Smooth muscle cell (in vitro differentiated cells): ENCODE measurements around the gene ARHGAP42. TPM values are rescaled to one million over a fixed set of nuclear protein-coding genes. Genes with fewer than 3 reads are reported as not detected.

Experiments used
- DNase-seq: peaks from one replicate; lab custom pipeline; 2025; ENCODE audit not compliant: unreplicated experiment; lab: John Stamatoyannopoulos, UW
- H2AFZ ChIP-seq: fragments of 200-600 bp; sonication (generic); 2 replicates; pipeline ENCODE4 v1.6.0; 2016; ENCODE audit warnings: antibody characterized with exemption, low read depth, mild to moderate bottlenecking
- H3F3A ChIP-seq: fragments of 200-600 bp; sonication (generic); 2 replicates; pipeline ENCODE4 v1.6.0; 2017; ENCODE audit warnings: antibody characterized with exemption, low read depth
- H3K27ac ChIP-seq: fragments of 200-600 bp; sonication (generic); 2 replicates; pipeline ENCODE4 v1.5.1; 2016; ENCODE audit warnings: low read depth, mild to moderate bottlenecking
- H3K27me3 ChIP-seq: fragments of 200-600 bp; sonication (generic); 2 replicates; pipeline ENCODE4 v1.6.1; 2016; ENCODE audit warnings: low read depth, mild to moderate bottlenecking
- H3K36me3 ChIP-seq: fragments of 200-600 bp; sonication (generic); 2 replicates; pipeline ENCODE4 v1.5.1; 2016; ENCODE audit warnings: low read depth
- H3K4me1 ChIP-seq: fragments of 200-600 bp; sonication (generic); 2 replicates; pipeline ENCODE4 v1.5.1; 2016; ENCODE audit warnings: low read depth
- H3K4me2 ChIP-seq: fragments of 200-600 bp; sonication (generic); 2 replicates; pipeline ENCODE4 v1.6.0; 2016; ENCODE audit warnings: mild to moderate bottlenecking
- H3K4me3 ChIP-seq: fragments of 200-600 bp; sonication (generic); 2 replicates; pipeline ENCODE4 v1.5.1; 2016; ENCODE audit warnings: mild to moderate bottlenecking
- H3K79me2 ChIP-seq: fragments of 200-600 bp; sonication (generic); 2 replicates; pipeline ENCODE4 v1.6.0; 2016; ENCODE audit warnings: low read depth, mild to moderate bottlenecking
- H3K9ac ChIP-seq: fragments of 200-600 bp; sonication (generic); 2 replicates; pipeline ENCODE4 v1.6.0; 2016; ENCODE audit warnings: low read depth
- H3K9me3 ChIP-seq: fragments of 200-600 bp; sonication (generic); replicated peaks from 2 replicates; pipeline ENCODE4 v1.5.1; 2016; ENCODE audit warnings: low read depth
- H4K20me1 ChIP-seq: fragments of 200-600 bp; sonication (generic); 2 replicates; pipeline ENCODE4 v1.6.0; 2016; ENCODE audit warnings: low read depth
- WGBS: methylation state at CpG from one replicate; pipeline ENCODE4 v1.1.7; 2016; ENCODE audit warnings: low lambda C conversion rate; 5-methylcytosine and 5-hydroxymethylcytosine counted together
- polyA plus RNA-seq: library from polyadenylated mRNA; unstranded; fragments of >200 nt; fragmentation: Nextera tagmentation; extraction: Ambion mirVana; gene quantifications from 2 replicates; pipeline ENCODE4 v1.2.1, GENCODE V29; 2016
- total RNA-seq: library from RNA; depleted of rRNA; stranded (reverse); fragments of >200 nt; gene quantifications from 2 replicates; pipeline ENCODE4 v1.2.3, GENCODE V29; 2014
- TF ChIP-seq, protein P1 (sequence below): fragments of 200-600 bp; sonication (generic); IDR thresholded peaks from 2 replicates; pipeline ENCODE4 v1.5.1; 2017; ENCODE audit warnings: borderline replicate concordance, mild to moderate bottlenecking, antibody characterized with exemption; ENCODE audit not compliant: insufficient read depth, poor library complexity, severe bottlenecking

ARHGAP42 gene
- total and polyA plus RNA-seq, 2 experiments from 2014 or later: 12.2 to 53.4 TPM

DNA sequence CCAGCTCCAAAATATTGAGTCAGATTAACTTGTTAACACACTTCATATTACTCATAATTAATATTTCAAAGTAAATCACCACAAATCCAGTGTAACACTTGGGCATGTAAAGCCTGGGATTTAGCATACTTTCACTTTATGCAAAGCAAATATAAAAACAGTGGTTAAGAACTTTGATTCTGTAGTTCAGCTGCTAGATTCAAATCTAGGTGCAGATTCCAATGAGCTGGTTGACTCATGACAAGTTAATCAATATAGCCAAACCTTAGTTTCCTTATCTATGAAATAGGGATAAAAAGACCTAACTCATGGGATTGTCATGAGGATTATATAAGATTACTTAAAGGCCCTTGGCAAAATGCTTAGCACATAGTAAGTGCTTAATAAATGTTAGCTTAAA is 45.9 kb downstream of the ARHGAP42 start:
- no peak overlapping the region for H3K4me3 ChIP-seq
- no peaks in the 10 kb centered on the region for H3K9me3 ChIP-seq
- H3K4me1 ChIP-seq: peaks cover 38% of the 10 kb centered on the region
- TF ChIP-seq, protein P1, sequence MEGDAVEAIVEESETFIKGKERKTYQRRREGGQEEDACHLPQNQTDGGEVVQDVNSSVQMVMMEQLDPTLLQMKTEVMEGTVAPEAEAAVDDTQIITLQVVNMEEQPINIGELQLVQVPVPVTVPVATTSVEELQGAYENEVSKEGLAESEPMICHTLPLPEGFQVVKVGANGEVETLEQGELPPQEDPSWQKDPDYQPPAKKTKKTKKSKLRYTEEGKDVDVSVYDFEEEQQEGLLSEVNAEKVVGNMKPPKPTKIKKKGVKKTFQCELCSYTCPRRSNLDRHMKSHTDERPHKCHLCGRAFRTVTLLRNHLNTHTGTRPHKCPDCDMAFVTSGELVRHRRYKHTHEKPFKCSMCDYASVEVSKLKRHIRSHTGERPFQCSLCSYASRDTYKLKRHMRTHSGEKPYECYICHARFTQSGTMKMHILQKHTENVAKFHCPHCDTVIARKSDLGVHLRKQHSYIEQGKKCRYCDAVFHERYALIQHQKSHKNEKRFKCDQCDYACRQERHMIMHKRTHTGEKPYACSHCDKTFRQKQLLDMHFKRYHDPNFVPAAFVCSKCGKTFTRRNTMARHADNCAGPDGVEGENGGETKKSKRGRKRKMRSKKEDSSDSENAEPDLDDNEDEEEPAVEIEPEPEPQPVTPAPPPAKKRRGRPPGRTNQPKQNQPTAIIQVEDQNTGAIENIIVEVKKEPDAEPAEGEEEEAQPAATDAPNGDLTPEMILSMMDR: no peak
- H3K27me3 ChIP-seq: no peaks in the 10 kb centered on the region
- DNase-seq: no peak
- H3K79me2 ChIP-seq: peaks cover 55% of the 10 kb centered on the region
- H3K27ac ChIP-seq: peak overlapping the region; percentile 39
- no peak overlapping the region for H3K4me2 ChIP-seq
- H4K20me1 ChIP-seq: peaks cover 8% of the 10 kb centered on the region
- H3K9ac ChIP-seq: no peak overlapping the region
- H3K36me3 ChIP-seq: no peaks in the 10 kb centered on the region
- no peak overlapping the region for H2AFZ ChIP-seq
- peaks cover 15% of the 10 kb centered on the region for H3F3A ChIP-seq

DNA sequence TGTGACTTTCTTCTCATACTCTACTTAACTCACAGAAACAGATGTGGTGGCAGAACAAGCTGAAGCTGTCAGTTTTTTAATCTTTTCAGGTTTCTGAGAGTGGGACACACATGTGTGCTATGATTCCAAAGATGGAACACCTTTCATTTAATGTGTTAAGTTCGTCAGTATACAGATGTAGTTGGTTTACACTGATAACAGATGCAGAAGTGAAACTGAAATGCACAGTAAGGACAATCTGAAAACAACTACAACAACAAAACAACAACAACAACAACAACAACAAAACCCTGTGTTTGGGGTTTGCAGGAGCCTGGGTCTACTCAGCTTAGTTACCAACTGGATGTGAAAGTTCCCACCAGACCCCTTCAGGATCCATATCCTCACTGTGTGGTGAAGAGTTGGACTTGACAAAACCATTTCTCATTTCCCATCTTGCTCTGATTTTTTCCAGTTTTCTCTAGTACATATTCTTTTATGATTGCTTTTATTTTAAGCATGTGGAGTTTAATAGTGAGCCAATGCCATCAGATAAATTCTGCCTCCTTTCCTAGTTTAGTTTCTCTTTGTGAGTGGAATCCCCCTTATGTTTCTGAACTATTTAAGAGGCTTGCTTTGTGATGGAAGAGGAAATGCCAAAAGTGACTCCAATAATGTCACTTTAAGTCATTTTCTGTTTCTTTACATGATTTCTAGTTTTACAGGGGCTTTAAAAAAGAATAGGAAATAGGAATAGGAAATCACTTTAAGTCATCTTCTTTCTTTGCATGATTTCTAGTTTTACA is 47.8 kb downstream of the ARHGAP42 start:
- no peak overlapping the region for H2AFZ ChIP-seq
- H3K9me3 ChIP-seq: no peaks in the 10 kb centered on the region
- peaks cover under 1% of the 10 kb centered on the region for H4K20me1 ChIP-seq
- no peak overlapping the region for H3K9ac ChIP-seq
- WGBS: 86% methylated on average over 1 of the region's 1 CpG
- H3K79me2 ChIP-seq: peaks cover 49% of the 10 kb centered on the region
- peak overlapping the region; percentile 95 for H3K27ac ChIP-seq
- H3K36me3 ChIP-seq: no peaks in the 10 kb centered on the region
- peak overlapping the region; percentile 31 for H3K4me2 ChIP-seq
- H3F3A ChIP-seq: peaks cover 23% of the 10 kb centered on the region
- TF ChIP-seq, protein P1: no peak
- H3K4me3 ChIP-seq: no peak overlapping the region
- no peak for DNase-seq
- no peaks in the 10 kb centered on the region for H3K27me3 ChIP-seq
- H3K4me1 ChIP-seq: peaks cover 56% of the 10 kb centered on the region

DNA sequence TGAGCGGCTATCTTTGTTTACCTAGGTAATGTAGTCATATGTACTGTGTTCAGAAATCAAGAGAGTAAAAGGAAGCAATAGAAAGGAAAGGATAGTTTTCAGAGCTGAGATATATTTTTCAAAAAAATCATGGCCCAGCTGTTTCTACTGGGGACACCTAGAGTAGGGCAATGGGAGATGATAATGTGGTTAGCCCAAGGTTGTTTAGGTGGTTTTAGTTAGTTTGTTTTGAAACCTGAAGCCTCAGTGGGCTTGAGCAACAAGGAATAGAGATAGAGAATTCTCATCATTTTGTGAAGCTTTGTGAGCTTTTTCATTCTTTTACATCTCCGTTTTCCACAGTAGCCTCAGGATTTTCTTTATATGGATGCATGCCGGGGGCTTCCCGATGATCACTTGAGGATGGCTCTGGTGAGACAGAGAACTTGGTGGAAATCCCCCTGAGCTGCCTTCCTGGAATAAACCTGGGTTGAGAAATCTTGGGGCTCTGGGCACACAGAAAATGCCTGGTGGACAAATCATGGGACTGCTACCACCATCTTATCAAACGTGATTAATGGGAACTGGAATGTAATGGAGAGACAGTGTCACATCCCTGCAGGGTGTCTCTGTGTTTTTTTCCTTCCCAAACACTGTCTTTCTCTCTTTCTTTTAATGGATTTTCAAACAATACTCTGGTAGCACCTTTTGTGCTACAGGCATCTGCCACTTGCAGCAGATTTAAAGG is 49.0 kb downstream of the ARHGAP42 start:
- Histone ChIP-seq H3K9ac (peak overlapping the region; percentile 68), H4K20me1 (no peaks in the 10 kb centered on the region), H3K36me3 (no peaks in the 10 kb centered on the region), H3F3A (peaks cover 20% of the 10 kb centered on the region), H3K79me2 (peaks cover 43% of the 10 kb centered on the region), H3K27me3 (no peaks in the 10 kb centered on the region), H3K4me2 (peak overlapping the region; percentile 57), H3K9me3 (no peaks in the 10 kb centered on the region), H3K27ac (peak overlapping the region; percentile 95), H2AFZ (no peak overlapping the region), H3K4me3 (no peak overlapping the region), H3K4me1 (peaks cover 55% of the 10 kb centered on the region)
- WGBS: 47% methylated on average over 5 of the region's 5 CpGs
- no peak for DNase-seq
- TF ChIP-seq, protein P1: no peak
